OCI-LY3 (cell line): ENCODE data around the gene CSF2RB.

ENCODE experiments used
- H2AFZ ChIP-seq: fragments of 200-600, 300-600 bp; shearing (Covaris generic); 2 replicates; pipeline ENCODE4 v1.6.0; 2014; ENCODE audit warnings: antibody characterized with exemption, low read depth, low read length
- H3K27ac ChIP-seq: fragments of 200-600, 300-600 bp; sonication (generic); 2 replicates; pipeline ENCODE4 v1.5.1; 2014; ENCODE audit warnings: mild to moderate bottlenecking, low read length, moderate library complexity, mixed read lengths
- H3K27me3 ChIP-seq: fragments of 200-600, 300-600 bp; sonication (generic); 2 replicates; pipeline ENCODE4 v1.6.1; 2014; ENCODE audit warnings: low read depth, low read length, mixed read lengths
- H3K36me3 ChIP-seq: fragments of 200-600, 300-600 bp; sonication (generic); replicated peaks from 2 replicates; pipeline ENCODE3; 2014; ENCODE audit warnings: low read depth, low read length, mixed read lengths
- H3K4me1 ChIP-seq: fragments of 300-600, 200-600 bp; sonication (generic); 2 replicates; pipeline ENCODE4 v1.6.1; 2014; ENCODE audit warnings: low read length, mixed read lengths
- H3K4me2 ChIP-seq: fragments of 200-600, 300-600 bp; sonication (generic); 2 replicates; pipeline ENCODE4 v1.6.1; 2014; ENCODE audit warnings: low read length, mixed read lengths
- H3K4me3 ChIP-seq: fragments of 300-600, 200-600 bp; sonication (generic); 2 replicates; pipeline ENCODE4 v1.5.1; 2014; ENCODE audit warnings: antibody characterized with exemption, mild to moderate bottlenecking, low read length, moderate library complexity
- H3K79me2 ChIP-seq: fragments of 300-600, 200-600 bp; shearing (Covaris generic); 2 replicates; pipeline ENCODE4 v1.6.1; 2014; ENCODE audit warnings: mild to moderate bottlenecking, low read length, mixed read lengths
- H3K9ac ChIP-seq: fragments of 300-600, 200-600 bp; shearing (Covaris generic); 2 replicates; pipeline ENCODE4 v1.6.0; 2014; ENCODE audit warnings: mild to moderate bottlenecking, low read length, moderate library complexity
- H3K9me3 ChIP-seq: fragments of 200-600, 300-600 bp; shearing (Covaris generic); 2 replicates; pipeline ENCODE4 v1.6.1; 2014; ENCODE audit warnings: low read length, mixed read lengths; ENCODE audit not compliant: insufficient read depth
- H4K20me1 ChIP-seq: fragments of 200-600, 300-600 bp; sonication (generic); 2 replicates; pipeline ENCODE4 v1.6.1; 2016; ENCODE audit warnings: low read length, mixed read lengths; ENCODE audit not compliant: insufficient read depth
- CTCF ChIP-seq: fragments of 200-600, 300-600 bp; sonication (generic); IDR thresholded peaks from 2 replicates; pipeline ENCODE4 v1.5.1; 2014; ENCODE audit warnings: antibody characterized with exemption, low read length, low read depth
- EZH2phosphoT487 ChIP-seq: fragments of 200-600 bp; shearing (Covaris generic); IDR thresholded peaks from 2 replicates; pipeline ENCODE4 v1.6.1; 2018; ENCODE audit warnings: antibody characterized with exemption, mixed run types, low read depth

CSF2RB gene

GRCh38 chr22:36954251-36955014 lies 41.0 kb downstream of the CSF2RB start:
- H3K4me2 ChIP-seq, result no peak overlapping the region
- H2AFZ ChIP-seq, result no peak overlapping the region
- no peaks in the 10 kb centered on the region for H4K20me1 ChIP-seq
- no peak for TF ChIP-seq EZH2phosphoT487
- H3K27ac ChIP-seq, result no peak overlapping the region
- H3K27me3 ChIP-seq, result peaks cover 4% of the 10 kb centered on the region; the same call in 1 of the 2 replicates
- H3K79me2 ChIP-seq, result no peaks in the 10 kb centered on the region
- H3K36me3 ChIP-seq, result no peaks in the 10 kb centered on the region
- H3K9me3 ChIP-seq, result peaks cover 1% of the 10 kb centered on the region; the same call in 1 of the 2 replicates
- H3K4me3 ChIP-seq, result no peak overlapping the region
- H3K4me1 ChIP-seq, result no peaks in the 10 kb centered on the region
- H3K9ac ChIP-seq, result no peak overlapping the region

DNA sequence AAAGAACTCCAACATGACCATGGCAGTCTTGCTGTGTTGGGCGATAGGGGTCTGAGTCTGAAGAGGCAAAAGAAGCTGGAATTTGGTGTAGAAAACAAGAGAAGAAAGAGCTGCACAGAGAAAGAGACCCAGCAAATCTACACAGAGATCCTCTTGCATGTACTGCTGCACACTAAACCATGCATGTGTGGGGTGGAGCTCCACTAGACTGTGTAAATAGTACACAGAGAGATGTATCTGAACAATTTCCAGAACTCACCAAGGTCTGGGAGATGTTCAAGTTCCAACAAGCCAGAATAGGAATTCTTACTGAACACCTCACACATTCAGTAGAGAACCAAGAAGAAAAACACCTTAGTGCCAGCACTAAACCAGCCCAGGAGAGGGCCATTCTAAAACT lies 42.3 kb downstream of the CSF2RB start:
- Histone ChIP-seq H3K4me1 (no peaks in the 10 kb centered on the region), H3K36me3 (no peaks in the 10 kb centered on the region), H2AFZ (no peak overlapping the region), H3K79me2 (no peaks in the 10 kb centered on the region), H3K27ac (no peak overlapping the region), H3K9ac (no peak overlapping the region), H3K9me3 (no peaks in the 10 kb centered on the region), H3K27me3 (peaks cover 16% of the 10 kb centered on the region), H3K4me3 (no peak overlapping the region), H4K20me1 (no peaks in the 10 kb centered on the region), H3K4me2 (no peak overlapping the region)
- TF ChIP-seq CTCF, result no peak
- no peak for TF ChIP-seq EZH2phosphoT487

- H3K4me2 ChIP-seq, result no peak overlapping the region
Observed at GRCh38 chr22:36958366-36958765, 44.9 kb downstream of the CSF2RB start.

DNA sequence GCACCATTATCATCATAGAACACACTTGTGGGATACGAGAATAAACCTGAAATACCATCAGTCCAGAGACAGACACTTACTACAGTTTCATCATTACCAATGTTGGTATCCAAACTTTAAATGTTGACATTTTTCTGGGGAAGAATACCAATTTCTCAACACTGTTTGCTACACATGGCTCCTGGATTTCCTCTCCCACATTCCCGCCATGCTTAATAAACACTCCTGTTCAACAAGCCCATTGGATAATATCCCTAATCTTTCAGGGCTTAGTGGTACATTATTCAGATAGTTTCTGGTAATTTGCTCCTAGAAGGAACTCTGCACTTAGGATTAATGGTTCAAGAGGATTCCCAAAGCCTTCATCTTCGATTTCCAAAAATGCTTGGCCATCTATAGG lies 48.2 kb downstream of the CSF2RB start:
- TF ChIP-seq CTCF (no peak), EZH2phosphoT487 (no peak)
- no peaks in the 10 kb centered on the region for H3K79me2 ChIP-seq
- no peak overlapping the region for H3K9ac ChIP-seq
- H3K36me3 ChIP-seq, result no peaks in the 10 kb centered on the region
- H2AFZ ChIP-seq, result no peak overlapping the region
- no peak overlapping the region for H3K27ac ChIP-seq
- no peaks in the 10 kb centered on the region for H4K20me1 ChIP-seq
- H3K4me2 ChIP-seq, result no peak overlapping the region
- H3K9me3 ChIP-seq, result no peaks in the 10 kb centered on the region
- peaks cover 31% of the 10 kb centered on the region for H3K27me3 ChIP-seq
- H3K4me3 ChIP-seq, result no peak overlapping the region
- H3K4me1 ChIP-seq, result no peaks in the 10 kb centered on the region

More at GRCh38 chr22:36958366-36958765, 44.9 kb downstream of the CSF2RB start:
- Histone ChIP-seq H3K9ac (no peak overlapping the region), H3K4me3 (no peak overlapping the region), H3K27me3 (peaks cover 31% of the 10 kb centered on the region), H3K79me2 (no peaks in the 10 kb centered on the region), H2AFZ (no peak overlapping the region), H4K20me1 (no peaks in the 10 kb centered on the region), H3K4me1 (no peaks in the 10 kb centered on the region), H3K27ac (no peak overlapping the region), H3K9me3 (no peaks in the 10 kb centered on the region), H3K36me3 (no peaks in the 10 kb centered on the region)
- no peak for TF ChIP-seq EZH2phosphoT487
- TF ChIP-seq CTCF, result no peak
